Ammon's horn (tissue), 1 donor: Measurements from ENCODE around the gene CRACR2A.

Experiments
- DNase-seq: peaks from one replicate; pipeline ENCODE4 v3.0.0-alpha.2; 2016; ENCODE audit warnings: low spot score

Gene CRACR2A

DNA sequence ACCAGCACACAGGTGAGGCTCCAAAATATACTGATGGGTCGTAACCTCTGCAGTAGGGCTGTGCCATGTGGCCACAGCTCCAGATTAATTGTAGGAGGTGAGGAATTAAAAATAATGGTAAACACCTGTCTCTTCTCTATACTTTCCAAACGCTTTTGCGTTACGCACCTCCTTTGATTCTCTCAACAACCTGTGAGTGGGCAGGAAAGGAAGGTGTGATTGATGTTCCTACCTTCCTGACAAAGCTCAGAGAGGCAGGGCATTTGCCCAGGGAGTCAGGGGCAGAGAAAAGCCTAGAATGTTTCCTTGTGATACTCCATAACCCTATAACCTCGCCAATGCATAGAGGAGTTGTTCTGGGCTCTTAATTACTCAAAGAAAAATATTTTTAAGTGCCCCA is 137.0 kb downstream of the CRACR2A start:
- no peak for DNase-seq

DNA sequence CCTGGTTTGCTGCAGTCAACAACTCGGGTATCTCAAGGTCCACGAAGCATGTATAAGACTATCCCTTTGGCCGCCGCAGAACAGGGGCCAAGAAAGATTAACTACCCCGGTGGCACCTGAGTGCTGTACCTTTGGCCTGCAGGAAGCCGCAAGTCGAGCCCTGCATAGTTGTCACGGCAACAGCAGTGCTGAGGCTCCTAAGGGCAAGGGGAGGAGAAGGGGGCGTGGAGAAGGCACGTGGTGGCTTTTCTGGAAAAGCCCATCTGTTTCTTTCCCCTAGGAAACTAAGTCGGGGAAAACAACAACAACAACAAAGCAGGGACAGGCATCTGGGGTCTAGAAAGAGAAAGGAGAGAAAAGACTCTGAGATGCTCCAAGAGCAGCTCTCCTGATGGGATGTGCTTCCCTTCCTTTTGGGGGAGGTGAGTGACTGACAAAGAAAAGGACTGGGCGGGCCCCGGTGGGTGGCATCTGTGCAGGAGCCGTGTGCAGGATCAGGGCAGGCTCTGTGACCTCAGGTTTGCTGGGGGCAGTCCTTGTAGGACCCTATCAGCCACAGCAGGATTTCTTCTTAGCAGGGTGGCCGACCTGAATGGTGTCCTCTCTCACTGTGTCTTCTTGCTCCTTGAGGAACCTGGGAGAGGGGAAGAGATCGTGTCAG is 138.0 kb downstream of the CRACR2A start:
- DNase-seq: no peak

DNA sequence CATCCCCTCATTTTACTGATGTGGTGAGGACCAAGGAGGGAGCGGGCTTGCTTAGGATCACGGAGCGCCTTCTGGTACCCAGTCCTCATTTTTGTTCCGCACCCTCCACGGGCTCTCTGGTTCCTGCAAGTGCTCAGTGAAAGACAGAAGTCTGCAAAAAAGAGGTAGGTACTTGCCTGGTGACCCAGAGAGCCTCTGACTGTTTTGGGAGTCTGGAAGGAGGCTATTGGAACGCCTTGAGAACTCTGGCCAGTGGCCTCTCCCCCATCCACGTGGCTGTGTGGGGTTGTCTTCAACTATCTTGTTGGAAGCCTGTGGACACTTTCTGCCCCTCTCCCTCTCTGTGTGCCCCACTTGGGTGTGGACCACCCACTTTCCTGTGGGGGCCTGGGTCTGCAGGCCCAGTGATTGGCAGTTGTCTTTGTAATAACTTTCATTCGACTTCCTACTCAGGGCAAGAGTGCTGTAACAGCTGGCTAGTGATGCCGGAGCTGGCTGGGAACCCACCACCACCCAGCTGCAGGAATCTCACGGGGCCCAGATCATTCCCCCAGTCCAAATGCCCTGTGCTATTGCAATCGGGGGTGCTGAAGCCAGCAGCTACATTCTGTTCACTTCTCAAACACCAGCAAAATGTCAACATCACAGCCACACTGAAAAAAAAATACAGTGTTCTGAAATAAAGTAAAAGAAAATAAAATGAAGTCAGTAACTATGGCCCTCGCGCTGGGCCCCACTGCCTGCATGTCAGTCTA is 139.1 kb downstream of the CRACR2A start:
- DNase-seq: no peak

DNA sequence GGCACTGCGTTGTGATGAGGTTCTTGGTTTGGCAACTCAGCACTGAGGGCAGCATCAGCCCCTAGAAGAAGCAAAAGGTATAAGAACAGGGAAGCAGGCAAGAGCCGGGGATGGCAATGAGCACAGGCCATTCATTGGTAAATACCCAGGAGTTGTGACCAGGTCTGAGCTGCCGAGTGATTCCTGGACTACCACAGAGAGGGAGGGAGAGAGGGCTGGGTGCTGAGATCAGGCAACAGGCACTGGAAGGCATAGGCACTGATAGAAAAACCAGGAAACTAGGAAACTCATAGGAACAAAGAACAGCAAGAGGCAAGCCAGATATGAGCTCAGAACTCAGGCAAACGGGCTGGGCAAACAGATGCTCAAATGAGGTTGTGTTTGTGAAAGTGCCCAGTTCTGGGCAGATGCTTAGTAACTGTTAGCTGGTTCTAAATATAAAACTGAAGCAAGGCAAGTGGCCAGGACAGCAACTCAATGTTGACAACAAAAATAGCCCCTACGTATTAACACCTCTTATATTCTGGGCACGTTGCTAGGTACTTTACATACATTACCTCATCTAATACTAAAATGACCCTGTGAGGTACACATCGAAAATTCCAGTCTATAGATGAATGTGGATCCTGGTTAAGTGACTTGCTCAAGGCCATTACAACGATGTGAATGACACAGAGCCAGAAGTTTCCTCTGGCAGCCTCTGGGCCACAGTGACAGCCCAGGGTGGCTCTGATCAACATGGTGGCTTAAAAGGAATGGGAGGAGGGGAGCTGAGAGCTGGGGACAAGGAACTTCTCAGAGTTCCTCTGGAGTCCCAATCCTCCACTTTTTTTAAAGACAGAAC is 140.8 kb downstream of the CRACR2A start:
- peak; percentile 25 for DNase-seq

- DNase-seq: no peak
These were observed 145.1 kb downstream of the CRACR2A start for GRCh38 chr12:3607821-3608220.

GRCh38 chr12:3607039-3607720 is 145.7 kb downstream of the CRACR2A start:
- no peak for DNase-seq

- no peak for DNase-seq
These were observed 146.8 kb downstream of the CRACR2A start for GRCh38 chr12:3606128-3606527.

DNA sequence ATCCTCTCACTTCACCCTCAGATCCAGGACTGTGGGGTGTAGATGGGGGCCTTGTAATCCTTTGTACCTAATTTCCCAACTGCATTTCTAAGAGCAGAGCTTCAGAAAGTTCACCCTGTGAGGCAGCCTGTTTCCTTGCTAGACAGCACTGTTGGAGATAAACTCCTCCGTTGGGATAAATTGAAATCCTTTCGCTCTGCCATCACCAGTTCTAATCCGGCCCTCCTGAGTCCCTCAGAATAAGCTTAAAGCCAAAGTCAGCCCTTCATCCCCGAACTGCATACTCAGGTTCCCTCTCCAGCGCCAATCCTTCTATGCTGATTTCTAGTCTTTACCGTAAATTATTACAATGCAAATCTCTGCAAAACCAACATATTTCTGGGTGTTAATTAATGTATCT is 147.2 kb downstream of the CRACR2A start:
- DNase-seq: no peak

DNA sequence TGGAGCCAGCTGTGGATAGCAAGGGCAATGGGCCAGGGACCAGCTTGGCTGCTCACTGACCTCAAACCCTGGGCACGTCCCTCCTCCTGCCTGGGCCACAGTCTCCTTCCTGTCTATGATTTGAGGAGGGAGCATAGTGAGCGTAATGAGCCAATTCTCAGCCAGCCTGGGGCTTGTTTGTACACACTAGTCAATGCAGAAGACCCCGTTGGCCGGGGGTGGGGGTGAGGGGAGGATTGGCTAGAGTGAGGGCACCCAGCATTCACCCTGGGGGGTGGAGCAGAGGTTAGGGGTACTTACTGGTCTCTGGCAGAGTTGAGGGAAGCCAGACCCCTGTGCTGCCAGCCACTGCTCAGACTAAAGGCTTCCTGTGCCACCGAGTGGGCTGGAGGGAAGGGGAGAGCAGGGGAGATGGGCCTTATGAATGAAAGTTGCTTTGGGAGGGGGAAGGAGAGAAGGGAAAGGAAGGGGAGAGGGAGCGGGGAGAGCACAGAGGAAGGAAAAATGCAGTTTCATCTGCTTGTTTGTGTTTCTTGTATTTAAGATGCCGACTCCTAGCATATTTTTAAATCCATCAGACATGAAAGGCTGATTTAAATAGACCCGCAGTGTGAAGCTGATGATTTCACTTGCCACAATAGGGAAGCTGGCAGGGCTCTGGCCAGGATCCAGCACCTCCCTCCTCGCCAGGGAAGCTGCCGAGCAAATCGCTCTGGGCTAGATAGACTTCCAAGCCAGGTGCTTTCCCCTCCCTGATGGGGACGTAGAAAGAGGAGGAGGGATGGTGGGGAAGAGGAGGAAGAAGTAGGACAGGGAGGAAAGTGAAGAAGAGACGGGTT is 147.9 kb downstream of the CRACR2A start:
- peak; percentile 60 for DNase-seq

DNA sequence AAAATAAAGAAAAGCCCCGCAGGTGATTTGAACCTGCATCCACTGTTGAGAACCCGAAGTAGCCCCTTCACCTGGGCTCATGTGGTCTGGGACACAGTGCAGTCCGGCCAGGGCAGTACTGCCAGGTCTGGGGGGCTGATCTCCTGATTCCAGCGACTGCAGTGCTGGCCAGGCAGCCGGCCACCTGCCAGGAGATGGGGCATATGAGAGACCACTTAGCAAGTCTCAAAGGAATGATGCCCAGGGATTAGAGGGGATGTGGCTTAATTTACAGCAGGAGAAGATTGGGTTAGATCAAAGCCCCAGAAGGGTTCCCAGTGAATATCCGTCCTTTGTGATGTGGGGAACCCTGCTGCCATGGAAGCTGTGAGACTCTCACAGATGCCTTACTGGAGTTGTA is 148.6 kb downstream of the CRACR2A start:
- DNase-seq: no peak

GRCh38 chr12:3603576-3603975 is 149.3 kb downstream of the CRACR2A start:
- no peak for DNase-seq

DNA sequence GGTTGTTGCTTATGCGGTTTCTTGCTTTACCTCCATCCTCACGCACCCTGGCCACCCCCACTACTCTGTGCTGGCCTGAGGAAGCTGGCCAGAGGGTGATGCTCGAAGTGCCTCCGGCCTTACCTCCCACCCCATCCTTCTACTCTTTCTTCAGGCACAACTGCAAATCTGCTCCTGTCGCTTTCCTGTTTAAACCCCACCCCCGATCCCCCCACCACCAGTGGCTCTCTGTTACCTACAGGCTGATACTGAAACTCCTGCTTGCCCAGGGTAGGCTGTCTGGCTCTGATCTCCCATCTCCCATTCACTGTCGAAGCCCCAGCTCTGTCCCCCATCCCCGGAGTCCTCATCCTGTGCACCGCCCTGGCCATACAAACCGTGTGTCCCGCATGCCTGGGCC is 150.4 kb downstream of the CRACR2A start:
- no peak for DNase-seq

GRCh38 chr12:3601461-3602150 is 151.3 kb downstream of the CRACR2A start:
- no peak for DNase-seq

GRCh38 chr12:3600951-3601350 is 152.0 kb downstream of the CRACR2A start:
- DNase-seq: no peak

- DNase-seq: no peak
These were observed 152.7 kb downstream of the CRACR2A start for GRCh38 chr12:3600039-3600720.

- no peak for DNase-seq
These were observed 153.7 kb downstream of the CRACR2A start for GRCh38 chr12:3598896-3599860.

DNA sequence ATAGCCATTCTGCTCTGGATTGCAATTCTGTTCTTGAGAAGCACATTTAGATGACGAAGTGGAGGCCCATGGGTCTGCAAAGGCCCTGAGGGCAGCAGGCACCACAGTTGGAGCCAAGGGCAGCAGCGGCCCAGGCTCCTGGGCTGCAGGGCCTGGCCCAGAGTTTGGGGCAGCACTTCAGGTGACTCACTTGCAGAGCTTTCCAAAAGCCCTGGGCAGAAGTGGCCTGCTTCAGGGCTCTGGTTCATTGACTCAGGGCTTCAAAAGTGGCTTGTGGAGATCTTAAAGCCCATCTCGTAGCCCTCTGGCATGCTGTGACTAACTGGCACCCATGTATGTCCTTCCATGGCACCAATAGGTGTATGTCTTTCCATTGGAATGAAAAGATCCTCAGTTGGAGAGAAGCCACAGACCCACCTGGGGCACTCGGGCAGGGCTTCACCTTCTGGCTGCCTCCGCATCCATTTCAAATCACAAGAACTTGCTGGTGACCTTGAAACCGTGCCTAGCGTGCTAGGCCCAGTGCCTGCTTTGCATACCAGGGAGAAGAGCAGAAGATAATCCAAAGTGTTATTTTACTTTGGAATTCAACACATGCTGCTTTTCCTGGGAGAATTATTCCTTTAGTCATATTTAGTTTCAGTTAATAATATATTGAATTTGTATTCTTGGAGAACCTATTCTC is 155.2 kb downstream of the CRACR2A start:
- no peak for DNase-seq

- no peak for DNase-seq
These were observed 156.1 kb downstream of the CRACR2A start for GRCh38 chr12:3596703-3597415.
